GM12875 (cell line): ENCODE data around the gene MEIS3.

ENCODE experiments used
- H3K4me3 ChIP-seq: one replicate; pipeline ENCODE4 v1.5.1; 2011; ENCODE audit warnings: low read depth, low read length, control low read depth
- TF ChIP-seq, protein P1 (sequence below): IDR thresholded peaks from 2 replicates; pipeline ENCODE4 v1.5.1; 2011; ENCODE audit warnings: low read depth, mild to moderate bottlenecking, control low read depth, inconsistent platforms, low read length, moderate library complexity, borderline replicate concordance; ENCODE audit not compliant: insufficient read depth

MEIS3 gene

GRCh38 chr19:47428177-47428894 lies 9.0 kb upstream of the MEIS3 start:
- H3K4me3 ChIP-seq: no peak overlapping the region
- TF ChIP-seq, protein P1, sequence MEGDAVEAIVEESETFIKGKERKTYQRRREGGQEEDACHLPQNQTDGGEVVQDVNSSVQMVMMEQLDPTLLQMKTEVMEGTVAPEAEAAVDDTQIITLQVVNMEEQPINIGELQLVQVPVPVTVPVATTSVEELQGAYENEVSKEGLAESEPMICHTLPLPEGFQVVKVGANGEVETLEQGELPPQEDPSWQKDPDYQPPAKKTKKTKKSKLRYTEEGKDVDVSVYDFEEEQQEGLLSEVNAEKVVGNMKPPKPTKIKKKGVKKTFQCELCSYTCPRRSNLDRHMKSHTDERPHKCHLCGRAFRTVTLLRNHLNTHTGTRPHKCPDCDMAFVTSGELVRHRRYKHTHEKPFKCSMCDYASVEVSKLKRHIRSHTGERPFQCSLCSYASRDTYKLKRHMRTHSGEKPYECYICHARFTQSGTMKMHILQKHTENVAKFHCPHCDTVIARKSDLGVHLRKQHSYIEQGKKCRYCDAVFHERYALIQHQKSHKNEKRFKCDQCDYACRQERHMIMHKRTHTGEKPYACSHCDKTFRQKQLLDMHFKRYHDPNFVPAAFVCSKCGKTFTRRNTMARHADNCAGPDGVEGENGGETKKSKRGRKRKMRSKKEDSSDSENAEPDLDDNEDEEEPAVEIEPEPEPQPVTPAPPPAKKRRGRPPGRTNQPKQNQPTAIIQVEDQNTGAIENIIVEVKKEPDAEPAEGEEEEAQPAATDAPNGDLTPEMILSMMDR: no peak

- TF ChIP-seq, protein P1: peak; percentile 96
These were observed 8.2 kb upstream of the MEIS3 start for GRCh38 chr19:47427241-47428176.

DNA sequence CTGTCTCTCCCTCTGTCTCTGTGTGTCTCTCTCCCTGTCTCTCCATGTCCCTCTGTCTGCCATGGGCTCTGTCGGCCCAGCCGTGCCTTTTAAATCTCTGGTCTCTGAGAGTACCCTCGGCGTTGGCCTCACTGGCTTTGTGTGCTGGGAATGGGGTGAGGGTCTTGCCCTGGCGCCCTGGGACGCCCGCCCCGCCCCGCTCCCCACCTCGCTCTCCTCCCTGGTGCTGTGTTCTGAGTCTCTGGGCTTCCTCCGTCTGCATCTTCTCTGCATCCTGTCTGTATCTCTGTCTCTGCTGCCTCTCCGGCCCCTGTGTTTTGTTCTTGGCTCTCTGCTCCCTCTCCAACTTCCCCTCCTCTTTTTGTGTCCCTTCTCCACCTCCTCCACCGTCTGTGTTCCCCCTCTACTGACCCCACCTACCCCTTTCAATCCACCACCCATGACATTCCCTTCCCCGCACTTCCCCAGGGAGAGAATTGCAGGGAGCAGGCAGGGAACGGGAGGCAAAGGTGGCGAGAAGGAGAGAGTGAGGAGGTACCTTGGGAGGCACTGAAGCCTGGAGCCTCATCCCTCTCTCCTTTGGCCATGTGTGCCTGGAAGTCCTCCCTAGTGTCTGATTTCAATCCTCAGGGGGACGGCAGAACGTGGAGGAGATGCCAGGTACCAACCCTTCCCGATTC lies 4.0 kb upstream of the MEIS3 start:
- TF ChIP-seq, protein P1: no peak
- no peak overlapping the region for H3K4me3 ChIP-seq

More at GRCh38 chr19:47427241-47428176, 8.2 kb upstream of the MEIS3 start:
- H3K4me3 ChIP-seq: no peak overlapping the region

DNA sequence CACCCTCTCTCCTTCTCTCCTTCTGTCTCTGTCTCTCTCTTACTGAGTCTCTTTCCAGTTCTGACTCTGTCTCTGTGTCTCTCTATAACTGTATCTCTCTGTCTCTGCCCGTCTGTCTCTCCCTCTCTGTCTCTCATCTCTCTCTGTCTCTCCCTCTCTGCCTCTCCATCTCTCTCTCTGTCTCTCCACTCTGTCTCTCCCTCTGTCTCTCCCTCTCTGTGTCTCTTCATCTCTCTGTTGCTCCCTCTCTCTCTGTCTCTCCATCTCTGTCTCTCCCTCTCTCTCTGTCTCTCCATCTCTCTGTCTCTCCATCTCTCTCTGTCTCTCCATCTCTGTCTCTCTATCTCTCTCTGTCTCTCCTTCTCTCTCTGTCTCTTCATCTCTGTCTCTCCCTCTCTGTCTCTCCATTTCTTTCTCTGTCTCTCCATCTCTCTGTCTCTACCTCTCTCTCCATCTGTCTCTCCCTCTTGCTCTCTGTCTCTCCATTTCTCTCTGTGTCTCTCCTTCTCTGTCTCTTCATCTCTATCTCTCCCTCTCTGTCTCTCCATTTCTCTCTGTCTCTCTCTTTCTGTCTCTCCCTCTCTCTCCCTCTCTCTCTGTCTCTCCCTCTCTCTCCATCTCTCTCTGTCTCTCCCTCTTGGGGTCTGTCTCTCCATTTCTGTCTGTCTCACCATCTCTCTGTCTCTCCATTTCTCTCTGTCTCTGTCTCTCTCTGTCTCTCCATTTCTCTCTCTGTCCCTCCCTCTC lies 3.3 kb upstream of the MEIS3 start:
- TF ChIP-seq, protein P1: no peak
- no peak overlapping the region for H3K4me3 ChIP-seq

- no peak overlapping the region for H3K4me3 ChIP-seq
These were observed 2.6 kb upstream of the MEIS3 start for GRCh38 chr19:47421844-47422395.

More at GRCh38 chr19:47421844-47422395, 2.6 kb upstream of the MEIS3 start:
- TF ChIP-seq, protein P1: no peak
